ENCODE measurements around the gene NTHL1. TPM values are rescaled to one million over a fixed set of nuclear protein-coding genes. Genes with fewer than 3 reads are reported as not detected.

The NTHL1 gene
- total and polyA plus RNA-seq, 2 of the 8 experiments (the other 6 are each of a cell fraction or from before 2014, with no cell fraction given): 70.9 to 150 TPM

DNA sequence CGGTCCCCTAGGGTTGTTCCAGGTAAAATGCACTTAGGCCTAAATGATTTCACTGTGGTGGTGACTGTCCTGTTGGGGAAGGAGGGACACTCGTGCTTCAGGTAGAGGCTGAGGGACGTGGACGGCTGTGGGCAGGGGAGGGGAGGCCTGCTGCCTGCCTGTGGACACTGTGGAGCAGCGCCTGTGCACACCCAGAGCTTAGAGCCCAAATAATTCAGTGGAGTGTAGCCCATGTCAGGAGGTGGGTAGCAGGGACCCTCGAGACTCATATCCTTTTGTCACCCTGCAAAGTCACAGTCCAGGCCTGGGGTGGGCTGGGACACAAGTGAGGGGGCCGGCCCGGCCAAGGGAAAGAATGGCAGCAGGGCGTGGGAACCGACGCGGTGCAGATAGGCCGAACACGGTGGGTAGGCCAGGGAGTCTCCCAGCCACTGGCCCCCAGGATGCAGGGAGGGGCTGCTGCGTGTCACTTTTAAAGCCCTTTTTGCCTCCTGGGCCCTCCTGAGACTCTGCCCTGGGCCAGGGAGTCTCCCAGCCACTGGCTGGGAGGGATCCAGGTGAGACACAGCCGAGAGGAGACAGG lies 21.7 kb downstream of the NTHL1 start (continued):
- TF ChIP-seq, protein P1, sequence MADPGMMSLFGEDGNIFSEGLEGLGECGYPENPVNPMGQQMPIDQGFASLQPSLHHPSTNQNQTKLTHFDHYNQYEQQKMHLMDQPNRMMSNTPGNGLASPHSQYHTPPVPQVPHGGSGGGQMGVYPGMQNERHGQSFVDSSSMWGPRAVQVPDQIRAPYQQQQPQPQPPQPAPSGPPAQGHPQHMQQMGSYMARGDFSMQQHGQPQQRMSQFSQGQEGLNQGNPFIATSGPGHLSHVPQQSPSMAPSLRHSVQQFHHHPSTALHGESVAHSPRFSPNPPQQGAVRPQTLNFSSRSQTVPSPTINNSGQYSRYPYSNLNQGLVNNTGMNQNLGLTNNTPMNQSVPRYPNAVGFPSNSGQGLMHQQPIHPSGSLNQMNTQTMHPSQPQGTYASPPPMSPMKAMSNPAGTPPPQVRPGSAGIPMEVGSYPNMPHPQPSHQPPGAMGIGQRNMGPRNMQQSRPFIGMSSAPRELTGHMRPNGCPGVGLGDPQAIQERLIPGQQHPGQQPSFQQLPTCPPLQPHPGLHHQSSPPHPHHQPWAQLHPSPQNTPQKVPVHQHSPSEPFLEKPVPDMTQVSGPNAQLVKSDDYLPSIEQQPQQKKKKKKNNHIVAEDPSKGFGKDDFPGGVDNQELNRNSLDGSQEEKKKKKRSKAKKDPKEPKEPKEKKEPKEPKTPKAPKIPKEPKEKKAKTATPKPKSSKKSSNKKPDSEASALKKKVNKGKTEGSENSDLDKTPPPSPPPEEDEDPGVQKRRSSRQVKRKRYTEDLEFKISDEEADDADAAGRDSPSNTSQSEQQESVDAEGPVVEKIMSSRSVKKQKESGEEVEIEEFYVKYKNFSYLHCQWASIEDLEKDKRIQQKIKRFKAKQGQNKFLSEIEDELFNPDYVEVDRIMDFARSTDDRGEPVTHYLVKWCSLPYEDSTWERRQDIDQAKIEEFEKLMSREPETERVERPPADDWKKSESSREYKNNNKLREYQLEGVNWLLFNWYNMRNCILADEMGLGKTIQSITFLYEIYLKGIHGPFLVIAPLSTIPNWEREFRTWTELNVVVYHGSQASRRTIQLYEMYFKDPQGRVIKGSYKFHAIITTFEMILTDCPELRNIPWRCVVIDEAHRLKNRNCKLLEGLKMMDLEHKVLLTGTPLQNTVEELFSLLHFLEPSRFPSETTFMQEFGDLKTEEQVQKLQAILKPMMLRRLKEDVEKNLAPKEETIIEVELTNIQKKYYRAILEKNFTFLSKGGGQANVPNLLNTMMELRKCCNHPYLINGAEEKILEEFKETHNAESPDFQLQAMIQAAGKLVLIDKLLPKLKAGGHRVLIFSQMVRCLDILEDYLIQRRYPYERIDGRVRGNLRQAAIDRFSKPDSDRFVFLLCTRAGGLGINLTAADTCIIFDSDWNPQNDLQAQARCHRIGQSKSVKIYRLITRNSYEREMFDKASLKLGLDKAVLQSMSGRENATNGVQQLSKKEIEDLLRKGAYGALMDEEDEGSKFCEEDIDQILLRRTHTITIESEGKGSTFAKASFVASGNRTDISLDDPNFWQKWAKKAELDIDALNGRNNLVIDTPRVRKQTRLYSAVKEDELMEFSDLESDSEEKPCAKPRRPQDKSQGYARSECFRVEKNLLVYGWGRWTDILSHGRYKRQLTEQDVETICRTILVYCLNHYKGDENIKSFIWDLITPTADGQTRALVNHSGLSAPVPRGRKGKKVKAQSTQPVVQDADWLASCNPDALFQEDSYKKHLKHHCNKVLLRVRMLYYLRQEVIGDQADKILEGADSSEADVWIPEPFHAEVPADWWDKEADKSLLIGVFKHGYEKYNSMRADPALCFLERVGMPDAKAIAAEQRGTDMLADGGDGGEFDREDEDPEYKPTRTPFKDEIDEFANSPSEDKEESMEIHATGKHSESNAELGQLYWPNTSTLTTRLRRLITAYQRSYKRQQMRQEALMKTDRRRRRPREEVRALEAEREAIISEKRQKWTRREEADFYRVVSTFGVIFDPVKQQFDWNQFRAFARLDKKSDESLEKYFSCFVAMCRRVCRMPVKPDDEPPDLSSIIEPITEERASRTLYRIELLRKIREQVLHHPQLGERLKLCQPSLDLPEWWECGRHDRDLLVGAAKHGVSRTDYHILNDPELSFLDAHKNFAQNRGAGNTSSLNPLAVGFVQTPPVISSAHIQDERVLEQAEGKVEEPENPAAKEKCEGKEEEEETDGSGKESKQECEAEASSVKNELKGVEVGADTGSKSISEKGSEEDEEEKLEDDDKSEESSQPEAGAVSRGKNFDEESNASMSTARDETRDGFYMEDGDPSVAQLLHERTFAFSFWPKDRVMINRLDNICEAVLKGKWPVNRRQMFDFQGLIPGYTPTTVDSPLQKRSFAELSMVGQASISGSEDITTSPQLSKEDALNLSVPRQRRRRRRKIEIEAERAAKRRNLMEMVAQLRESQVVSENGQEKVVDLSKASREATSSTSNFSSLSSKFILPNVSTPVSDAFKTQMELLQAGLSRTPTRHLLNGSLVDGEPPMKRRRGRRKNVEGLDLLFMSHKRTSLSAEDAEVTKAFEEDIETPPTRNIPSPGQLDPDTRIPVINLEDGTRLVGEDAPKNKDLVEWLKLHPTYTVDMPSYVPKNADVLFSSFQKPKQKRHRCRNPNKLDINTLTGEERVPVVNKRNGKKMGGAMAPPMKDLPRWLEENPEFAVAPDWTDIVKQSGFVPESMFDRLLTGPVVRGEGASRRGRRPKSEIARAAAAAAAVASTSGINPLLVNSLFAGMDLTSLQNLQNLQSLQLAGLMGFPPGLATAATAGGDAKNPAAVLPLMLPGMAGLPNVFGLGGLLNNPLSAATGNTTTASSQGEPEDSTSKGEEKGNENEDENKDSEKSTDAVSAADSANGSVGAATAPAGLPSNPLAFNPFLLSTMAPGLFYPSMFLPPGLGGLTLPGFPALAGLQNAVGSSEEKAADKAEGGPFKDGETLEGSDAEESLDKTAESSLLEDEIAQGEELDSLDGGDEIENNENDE (IDR thresholded peaks at IDR 0.05; ENCODE audit: insufficient replicate concordance, low read length): no peak
- no peak for TF ChIP-seq SIX5 (IDR thresholded peaks at IDR 0.05; ENCODE audit: low read depth, low read length)
- TF ChIP-seq GABPA (IDR thresholded peaks at IDR 0.05; ENCODE audit: borderline replicate concordance, insufficient read depth, low read length): no peak
- no peak for TF ChIP-seq GTF2F1 (IDR thresholded peaks at IDR 0.05; ENCODE audit: borderline replicate concordance, low read depth, low read length)
- TF ChIP-seq EZH2 (IDR thresholded peaks at IDR 0.05; ENCODE audit: low read depth, low read length, severe bottlenecking): no peak
- no peak for TF ChIP-seq HDAC6 (IDR thresholded peaks at IDR 0.05; ENCODE audit: low read depth, low read length)
- no peak for TF ChIP-seq POLR2AphosphoS5 (IDR thresholded peaks at IDR 0.05; ENCODE audit: low read depth, low read length)
- TF ChIP-seq CHD1 (IDR thresholded peaks at IDR 0.05; ENCODE audit: low read depth, low read length): no peak
- TF ChIP-seq NRF1 (IDR thresholded peaks at IDR 0.05; ENCODE audit: low read depth, low read length): no peak

Data from H1 (cell line).